Astrocyte (in vitro differentiated cells and primary cell): Measurements from ENCODE around the gene ANO6. TPM values are rescaled to one million over a fixed set of nuclear protein-coding genes. Genes with fewer than 3 reads are reported as not detected.
A peak's percentile ranks its signal among the peaks of the same experiment; 100 is the strongest.

Experiments
- DNase-seq: peaks from one replicate; pipeline ENCODE4 v3.0.0-alpha.2; 2010; ENCODE audit warnings: low read depth
- FAIRE-seq: peaks from 2 replicates; lab custom pipeline; 2011; peaks lifted over from hg19 to GRCh38; lab: Jason Lieb, UNC
- H2AFZ ChIP-seq: 2 replicates; pipeline ENCODE4 v1.6.0; 2012; ENCODE audit warnings: low read depth, low read length, inconsistent platforms
- H3K27ac ChIP-seq: 2 replicates; pipeline ENCODE4 v1.5.1; 2011; ENCODE audit warnings: low read depth, low read length, inconsistent platforms
- H3K27me3 ChIP-seq: 2 replicates; pipeline ENCODE4 v1.6.0; 2011; ENCODE audit warnings: low read length, inconsistent platforms; ENCODE audit not compliant: insufficient read depth
- H3K36me3 ChIP-seq: 2 replicates; pipeline ENCODE4 v1.5.1; 2011; ENCODE audit warnings: low read length, inconsistent platforms; ENCODE audit not compliant: insufficient read depth
- H3K4me1 ChIP-seq: 2 replicates; pipeline ENCODE4 v1.5.1; 2011; ENCODE audit warnings: low read length, inconsistent platforms; ENCODE audit not compliant: insufficient read depth
- H3K4me2 ChIP-seq: 2 replicates; pipeline ENCODE4 v1.6.0; 2012; ENCODE audit warnings: low read length, inconsistent platforms
- H3K4me3 ChIP-seq: 2 replicates; pipeline ENCODE4 v1.5.1; 2011; ENCODE audit warnings: low read depth, mild to moderate bottlenecking, low read length, inconsistent platforms; ENCODE audit not compliant: insufficient read depth
- H3K79me2 ChIP-seq: 2 replicates; pipeline ENCODE4 v1.6.0; 2012; ENCODE audit warnings: mild to moderate bottlenecking, low read length, inconsistent platforms; ENCODE audit not compliant: insufficient read depth
- H3K9ac ChIP-seq: 2 replicates; pipeline ENCODE4 v1.6.0; 2012; ENCODE audit warnings: mild to moderate bottlenecking, low read length, inconsistent platforms
- H3K9me3 ChIP-seq: 2 replicates; pipeline ENCODE4 v1.5.1; 2012; ENCODE audit warnings: low read depth, mild to moderate bottlenecking, low read length, inconsistent platforms; ENCODE audit not compliant: insufficient read depth
- H4K20me1 ChIP-seq: 2 replicates; pipeline ENCODE4 v1.6.0; 2012; ENCODE audit warnings: low read length, inconsistent platforms; ENCODE audit not compliant: insufficient read depth
- H3K27ac Mint-ChIP-seq: one replicate; pipeline ENCODE4 v1.8.0; 2021; ENCODE audit warnings: mild to moderate bottlenecking, mixed read lengths; ENCODE audit not compliant: unreplicated experiment
- H3K27me3 Mint-ChIP-seq: one replicate; pipeline ENCODE4 v1.8.0; 2021; ENCODE audit warnings: low read depth, mixed read lengths; ENCODE audit not compliant: unreplicated experiment
- H3K36me3 Mint-ChIP-seq: one replicate; pipeline ENCODE4 v1.8.0; 2021; ENCODE audit warnings: low read depth, mixed read lengths; ENCODE audit not compliant: unreplicated experiment
- H3K4me1 Mint-ChIP-seq: one replicate; pipeline ENCODE4 v1.8.0; 2021; ENCODE audit warnings: low read depth, mixed read lengths; ENCODE audit not compliant: unreplicated experiment
- H3K4me3 Mint-ChIP-seq: one replicate; pipeline ENCODE4 v1.8.0; 2021; ENCODE audit warnings: mild to moderate bottlenecking, moderate library complexity, mixed read lengths; ENCODE audit not compliant: unreplicated experiment
- H3K9me3 Mint-ChIP-seq: one replicate; pipeline ENCODE4 v1.8.0; 2021; ENCODE audit warnings: mild to moderate bottlenecking, mixed read lengths; ENCODE audit not compliant: unreplicated experiment
- EZH2 ChIP-seq: IDR thresholded peaks from 2 replicates; pipeline ENCODE4 v1.6.1; 2012; ENCODE audit warnings: mild to moderate bottlenecking, low read length, inconsistent platforms; ENCODE audit not compliant: insufficient read depth
- total RNA-seq: library from RNA; stranded (reverse); gene quantifications from 2 replicates; pipeline ENCODE4 v1.2.1, GENCODE V29; 2021
- TF ChIP-seq, protein P1 (sequence below): IDR thresholded peaks from 2 replicates; pipeline ENCODE4 v1.5.1; 2011; ENCODE audit warnings: low read depth, mild to moderate bottlenecking, inconsistent platforms, low read length, moderate library complexity; ENCODE audit not compliant: insufficient read depth

ANO6 gene
- total RNA-seq, 1 donor from 2014 or later = 113 TPM

DNA sequence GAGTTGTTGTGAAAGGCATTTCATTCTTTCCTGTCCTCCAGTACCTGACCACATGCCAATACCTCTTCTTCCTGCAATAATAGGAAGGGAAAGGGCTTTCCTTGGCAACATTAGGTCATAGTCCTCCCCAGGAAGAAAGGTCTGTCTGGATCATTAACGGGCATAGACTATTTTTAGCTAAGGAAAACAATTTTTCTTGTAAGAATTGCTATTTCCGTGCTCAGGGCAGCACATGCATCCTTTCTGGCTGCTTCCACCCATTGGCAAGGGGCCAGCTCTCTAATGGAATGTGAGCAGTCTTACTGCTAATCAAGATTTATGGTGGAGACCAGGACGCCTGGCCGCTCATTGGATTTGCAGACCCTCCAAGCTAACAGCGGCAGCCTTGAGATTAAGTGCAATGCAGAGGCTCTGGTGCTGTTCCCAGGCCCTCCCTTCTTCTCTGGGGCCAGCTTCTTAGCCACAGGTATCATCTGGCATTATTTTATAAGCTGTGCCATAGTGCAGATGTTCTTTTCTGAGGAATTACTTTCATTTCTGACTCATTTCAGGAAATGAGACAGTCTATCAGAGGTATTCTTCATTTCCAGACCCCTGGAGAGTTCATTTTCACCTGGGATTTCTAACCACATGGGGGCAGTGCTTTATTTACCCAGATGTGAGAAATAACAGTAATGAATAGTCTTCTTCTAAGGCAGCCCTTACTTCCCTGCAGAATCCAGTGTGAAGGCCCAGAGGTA lies 52.9 kb downstream of the ANO6 start:
- peak overlapping the region; percentile 53 for H3K9ac ChIP-seq

DNA sequence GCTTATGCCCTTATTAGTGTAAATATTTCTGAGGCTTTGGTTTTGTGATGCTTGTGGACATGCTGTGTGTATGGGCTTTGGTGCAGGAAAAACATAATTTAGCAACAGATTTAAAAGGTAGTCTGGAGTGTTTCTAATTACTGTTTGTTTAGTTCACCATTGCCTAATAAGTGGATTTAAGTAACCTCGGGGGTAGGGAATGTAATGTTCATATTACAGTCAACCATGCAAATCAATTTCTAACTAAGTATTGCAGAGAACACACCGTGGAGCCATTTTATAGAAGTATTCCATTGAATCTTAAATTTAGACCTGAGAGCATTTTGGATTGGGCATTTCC lies 53.5 kb downstream of the ANO6 start:
- H3K9me3 ChIP-seq = no peaks in the 10 kb centered on the region
- TF ChIP-seq, protein P1, sequence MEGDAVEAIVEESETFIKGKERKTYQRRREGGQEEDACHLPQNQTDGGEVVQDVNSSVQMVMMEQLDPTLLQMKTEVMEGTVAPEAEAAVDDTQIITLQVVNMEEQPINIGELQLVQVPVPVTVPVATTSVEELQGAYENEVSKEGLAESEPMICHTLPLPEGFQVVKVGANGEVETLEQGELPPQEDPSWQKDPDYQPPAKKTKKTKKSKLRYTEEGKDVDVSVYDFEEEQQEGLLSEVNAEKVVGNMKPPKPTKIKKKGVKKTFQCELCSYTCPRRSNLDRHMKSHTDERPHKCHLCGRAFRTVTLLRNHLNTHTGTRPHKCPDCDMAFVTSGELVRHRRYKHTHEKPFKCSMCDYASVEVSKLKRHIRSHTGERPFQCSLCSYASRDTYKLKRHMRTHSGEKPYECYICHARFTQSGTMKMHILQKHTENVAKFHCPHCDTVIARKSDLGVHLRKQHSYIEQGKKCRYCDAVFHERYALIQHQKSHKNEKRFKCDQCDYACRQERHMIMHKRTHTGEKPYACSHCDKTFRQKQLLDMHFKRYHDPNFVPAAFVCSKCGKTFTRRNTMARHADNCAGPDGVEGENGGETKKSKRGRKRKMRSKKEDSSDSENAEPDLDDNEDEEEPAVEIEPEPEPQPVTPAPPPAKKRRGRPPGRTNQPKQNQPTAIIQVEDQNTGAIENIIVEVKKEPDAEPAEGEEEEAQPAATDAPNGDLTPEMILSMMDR = no peak
- TF ChIP-seq EZH2 = no peak
- no peaks in the 10 kb centered on the region for H3K36me3 ChIP-seq
- Mint-ChIP-seq H3K9me3 (no peaks in the 10 kb centered on the region), H3K4me3 (peak overlapping the region; percentile 34), H3K27ac (peak overlapping the region; percentile 89), H3K36me3 (peaks cover 1% of the 10 kb centered on the region), H3K4me1 (peaks cover 32% of the 10 kb centered on the region), H3K27me3 (no peaks in the 10 kb centered on the region)
- no peak for FAIRE-seq
- H3K27ac ChIP-seq = peak overlapping the region; percentile 89
- no peaks in the 10 kb centered on the region for H4K20me1 ChIP-seq
- H3K27me3 ChIP-seq = no peaks in the 10 kb centered on the region
- H3K4me3 ChIP-seq = peak overlapping the region; percentile 6
- no peak for DNase-seq
- peak overlapping the region; percentile 82 for H3K4me2 ChIP-seq
- H3K79me2 ChIP-seq = peaks cover 57% of the 10 kb centered on the region
- no peak overlapping the region for H2AFZ ChIP-seq
- H3K9ac ChIP-seq = peak overlapping the region; percentile 53
- peaks cover 36% of the 10 kb centered on the region for H3K4me1 ChIP-seq

More for the DNA sequence above, 52.9 kb downstream of the ANO6 start:
- no peak overlapping the region for H2AFZ ChIP-seq
- TF ChIP-seq, protein P1 = peak; percentile 61
- TF ChIP-seq EZH2 = no peak
- H3K27me3 Mint-ChIP-seq = no peaks in the 10 kb centered on the region
- no peaks in the 10 kb centered on the region for H3K27me3 ChIP-seq
- H3K79me2 ChIP-seq = peaks cover 61% of the 10 kb centered on the region
- H3K27ac ChIP-seq = peak overlapping the region; percentile 89
- no peaks in the 10 kb centered on the region for H4K20me1 ChIP-seq
- FAIRE-seq (no peak), DNase-seq (peak; percentile 94)
- H3K4me1 ChIP-seq = peaks cover 31% of the 10 kb centered on the region
- peak overlapping the region; percentile 6 for H3K4me3 ChIP-seq
- no peaks in the 10 kb centered on the region for H3K36me3 ChIP-seq
- H3K36me3 Mint-ChIP-seq = peaks cover 1% of the 10 kb centered on the region
- H3K9me3 ChIP-seq = no peaks in the 10 kb centered on the region
- peaks cover 37% of the 10 kb centered on the region for H3K4me1 Mint-ChIP-seq
- H3K27ac Mint-ChIP-seq = peak overlapping the region; percentile 89
- H3K4me2 ChIP-seq = peak overlapping the region; percentile 82
- H3K9me3 Mint-ChIP-seq = no peaks in the 10 kb centered on the region
- H3K4me3 Mint-ChIP-seq = peak overlapping the region; percentile 36

DNA sequence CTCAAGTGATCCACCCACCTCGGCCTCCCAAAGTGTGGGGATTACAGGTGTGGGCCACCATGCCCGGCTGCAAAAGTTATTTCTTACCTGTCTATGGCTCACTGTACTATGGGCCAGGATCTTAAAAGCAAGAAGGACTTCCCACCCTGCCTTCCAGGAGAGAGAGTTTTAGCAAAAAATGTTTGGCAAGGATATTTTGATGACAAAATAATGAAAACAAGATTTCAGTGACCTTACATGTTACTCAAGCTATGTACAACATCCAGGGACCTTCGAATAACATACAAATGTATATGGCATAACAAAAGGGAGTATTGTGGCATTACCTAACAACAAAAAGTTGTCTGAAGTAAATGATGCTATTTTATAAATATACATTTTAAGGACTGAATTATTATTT lies 55.1 kb downstream of the ANO6 start:
- Histone ChIP-seq H3K4me1 (peaks cover 42% of the 10 kb centered on the region), H3K4me2 (no peak overlapping the region), H3K27ac (no peak overlapping the region), H2AFZ (no peak overlapping the region), H3K27me3 (no peaks in the 10 kb centered on the region), H3K79me2 (peaks cover 58% of the 10 kb centered on the region), H3K9ac (no peak overlapping the region), H3K9me3 (no peaks in the 10 kb centered on the region), H3K4me3 (no peak overlapping the region), H3K36me3 (no peaks in the 10 kb centered on the region), H4K20me1 (no peaks in the 10 kb centered on the region)
- Mint-ChIP-seq H3K36me3 (peaks cover 1% of the 10 kb centered on the region), H3K27me3 (no peaks in the 10 kb centered on the region), H3K9me3 (no peaks in the 10 kb centered on the region), H3K27ac (no peak overlapping the region), H3K4me1 (peaks cover 29% of the 10 kb centered on the region), H3K4me3 (no peak overlapping the region)
- DNase-seq (no peak), FAIRE-seq (no peak)
- TF ChIP-seq EZH2 = no peak
